Stimulated activated CD8-positive, alpha-beta memory T cell treated with anti-CD3 and anti-CD28 coated beads, Interleukin-7, amount 100 ng/mL, for 4 hours (primary cell): ENCODE results near the gene DBH.

ENCODE experiments used
- DNase-seq, 2 donors: peaks; one replicate each; pipeline ENCODE4 v3.0.0-alpha.2; 2020; ENCODE audit warnings: low read depth in 2 of 2

DBH gene

GRCh38 chr9:133701321-133701980 is 65.3 kb downstream of the DBH start:
- DNase-seq = peak in 1 of 2 donors; percentile 57

GRCh38 chr9:133701981-133702797 is 66.0 kb downstream of the DBH start:
- DNase-seq = peak in 1 of 2 donors; percentile 61

- DNase-seq = no peak
Observed at GRCh38 chr9:133702798-133703590, 66.8 kb downstream of the DBH start.

- no peak for DNase-seq
Observed at GRCh38 chr9:133703591-133704399, 67.6 kb downstream of the DBH start.

- no peak for DNase-seq
Observed at GRCh38 chr9:133704711-133705181, 68.6 kb downstream of the DBH start.

- no peak for DNase-seq
Observed at GRCh38 chr9:133705576-133705975, 69.4 kb downstream of the DBH start.

GRCh38 chr9:133706307-133707050 is 70.3 kb downstream of the DBH start:
- DNase-seq = no peak

GRCh38 chr9:133707065-133707762 is 71.1 kb downstream of the DBH start:
- no peak for DNase-seq

- DNase-seq = no peak
Observed at GRCh38 chr9:133707763-133708245, 71.6 kb downstream of the DBH start.

- no peak for DNase-seq
Observed at GRCh38 chr9:133708246-133709014, 72.3 kb downstream of the DBH start.
